ENCODE data around the gene LNPEP. TPM values are rescaled to one million over a fixed set of nuclear protein-coding genes. Genes with fewer than 3 reads are reported as not detected.

Gene LNPEP
- total and polyA plus RNA-seq, 10 of the 15 experiments (the other 5 are each of a cell fraction or from before 2014, with no cell fraction given) = 5.6 to 54.9 (median 25.0) TPM

GRCh38 chr5:97075649-97076048, 139.8 kb downstream of the LNPEP start:
- no peaks in the 10 kb centered on the region for H3K36me3 ChIP-seq (ENCODE audit: control insufficient read depth in 2 of 2, insufficient read depth in 2 of 2, low read length in 1 of 2)
- SMC1A ChIA-PET (ENCODE audit: uncharacterized antibody, unreplicated experiment) = interaction anchor here (0.6 to 1.9 kb wide), 6 partner anchors 15 to 283 kb away, joined by 3 to 4 read pairs (median 3); no protein-coding TSS in a partner anchor
- RAD21 ChIA-PET (ENCODE audit: unreplicated experiment) = no interaction called here
- no TSS peak for BruUV-seq (replicated peaks)
- POLR2A ChIA-PET = no interaction called here
- H3K27me3 ChIP-seq (replicated peaks in 1 of 2; ENCODE audit: control insufficient read depth in 2 of 2, insufficient read depth in 2 of 2, low read length in 1 of 2) = no peaks in the 10 kb centered on the region
- 96% methylated on average over 5 of the region's 5 CpGs for WGBS (ENCODE audit: insufficient coverage, insufficient replicate concordance, low lambda C conversion rate, missing lambda C conversion rate)
- no peaks in the 10 kb centered on the region for H3K79me2 ChIP-seq (ENCODE audit: control insufficient read depth, insufficient read depth, low read length)
- H3K4me3 ChIP-seq = no peak overlapping the region
- H4K20me1 ChIP-seq (ENCODE audit: control insufficient read depth, insufficient read depth) = no peaks in the 10 kb centered on the region
- no peak overlapping the region for H2AFZ ChIP-seq (ENCODE audit: control insufficient read depth, low read depth, low read length)
- no peak for FAIRE-seq
- H3K4me1 ChIP-seq (ENCODE audit: control insufficient read depth, insufficient read depth, low read length) = no peaks in the 10 kb centered on the region
- H3K9ac ChIP-seq (ENCODE audit: control insufficient read depth, insufficient read depth, low read length) = no peak overlapping the region
- DNase-seq (ENCODE audit: low read depth, low spot score) = no peak
- no peak for ATAC-seq
- CTCF ChIA-PET = interaction anchor here (1.8 to 2.1 kb wide), 2 partner anchors 8 to 86 kb away, joined by 4 to 5 read pairs; no protein-coding TSS in a partner anchor
- no peaks in the 10 kb centered on the region for H3K9me3 ChIP-seq (replicated peaks; ENCODE audit: control insufficient read depth, insufficient read depth, low read length)
- H3K27ac ChIP-seq (ENCODE audit: control insufficient read depth, insufficient read depth) = no peak overlapping the region
- in situ Hi-C loops (cut with MboI) = no loop called here
- intact Hi-C loops (cut with micrococcal nuclease; ENCODE audit: unreplicated experiment) = no loop called here
- H3K4me2 ChIP-seq (ENCODE audit: control insufficient read depth, insufficient read depth) = no peak overlapping the region
- TF ChIP-seq, protein P1, sequence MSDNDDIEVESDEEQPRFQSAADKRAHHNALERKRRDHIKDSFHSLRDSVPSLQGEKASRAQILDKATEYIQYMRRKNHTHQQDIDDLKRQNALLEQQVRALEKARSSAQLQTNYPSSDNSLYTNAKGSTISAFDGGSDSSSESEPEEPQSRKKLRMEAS (IDR thresholded peaks at IDR 0.05; ENCODE audit: low read depth, low read length) = no peak
- no peak for TF ChIP-seq POLR2AphosphoS5 (IDR thresholded peaks at IDR 0.05; ENCODE audit: low read length)
- no peak for TF ChIP-seq IKZF1 (conservative IDR thresholded peaks at IDR 0.05)
- no peak for TF ChIP-seq STAT1 (conservative IDR thresholded peaks at IDR 0.05)
- no peak for TF ChIP-seq RUNX3 (IDR thresholded peaks at IDR 0.05; ENCODE audit: low read length)
- no peak for TF ChIP-seq ZNF24 (IDR thresholded peaks at IDR 0.05)
- TF ChIP-seq, protein P2, sequence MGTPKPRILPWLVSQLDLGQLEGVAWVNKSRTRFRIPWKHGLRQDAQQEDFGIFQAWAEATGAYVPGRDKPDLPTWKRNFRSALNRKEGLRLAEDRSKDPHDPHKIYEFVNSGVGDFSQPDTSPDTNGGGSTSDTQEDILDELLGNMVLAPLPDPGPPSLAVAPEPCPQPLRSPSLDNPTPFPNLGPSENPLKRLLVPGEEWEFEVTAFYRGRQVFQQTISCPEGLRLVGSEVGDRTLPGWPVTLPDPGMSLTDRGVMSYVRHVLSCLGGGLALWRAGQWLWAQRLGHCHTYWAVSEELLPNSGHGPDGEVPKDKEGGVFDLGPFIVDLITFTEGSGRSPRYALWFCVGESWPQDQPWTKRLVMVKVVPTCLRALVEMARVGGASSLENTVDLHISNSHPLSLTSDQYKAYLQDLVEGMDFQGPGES (IDR thresholded peaks at IDR 0.05) = no peak
- no peak for TF ChIP-seq POU2F2 (IDR thresholded peaks at IDR 0.05; ENCODE audit: borderline replicate concordance, low read depth, low read length)
- TF ChIP-seq ZZZ3 (IDR thresholded peaks at IDR 0.05; ENCODE audit: control insufficient read depth, insufficient read length, low read depth) = no peak
- TF ChIP-seq, protein P3, sequence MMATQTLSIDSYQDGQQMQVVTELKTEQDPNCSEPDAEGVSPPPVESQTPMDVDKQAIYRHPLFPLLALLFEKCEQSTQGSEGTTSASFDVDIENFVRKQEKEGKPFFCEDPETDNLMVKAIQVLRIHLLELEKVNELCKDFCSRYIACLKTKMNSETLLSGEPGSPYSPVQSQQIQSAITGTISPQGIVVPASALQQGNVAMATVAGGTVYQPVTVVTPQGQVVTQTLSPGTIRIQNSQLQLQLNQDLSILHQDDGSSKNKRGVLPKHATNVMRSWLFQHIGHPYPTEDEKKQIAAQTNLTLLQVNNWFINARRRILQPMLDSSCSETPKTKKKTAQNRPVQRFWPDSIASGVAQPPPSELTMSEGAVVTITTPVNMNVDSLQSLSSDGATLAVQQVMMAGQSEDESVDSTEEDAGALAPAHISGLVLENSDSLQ (IDR thresholded peaks at IDR 0.05) = no peak
- no peak for TF ChIP-seq TCF12 (IDR thresholded peaks at IDR 0.05; ENCODE audit: low read depth, low read length)
- no peak for TF ChIP-seq ZNF384 (IDR thresholded peaks at IDR 0.05; ENCODE audit: borderline replicate concordance, low read depth, low read length)
- no peak for TF ChIP-seq CBX3 (IDR thresholded peaks at IDR 0.05; ENCODE audit: borderline replicate concordance, low read depth)
- TF ChIP-seq ATF7 (IDR thresholded peaks at IDR 0.05; ENCODE audit: low read depth) = no peak
- no peak for TF ChIP-seq ZBED1 (IDR thresholded peaks at IDR 0.05; ENCODE audit: borderline replicate concordance)
- TF ChIP-seq ZNF687 (IDR thresholded peaks at IDR 0.05) = no peak
- no peak for TF ChIP-seq CREB1 (IDR thresholded peaks at IDR 0.05; ENCODE audit: low read depth)

Data from GM12878 (cell line).